Measurements from ENCODE around the gene CD58.

Gene CD58

DNA sequence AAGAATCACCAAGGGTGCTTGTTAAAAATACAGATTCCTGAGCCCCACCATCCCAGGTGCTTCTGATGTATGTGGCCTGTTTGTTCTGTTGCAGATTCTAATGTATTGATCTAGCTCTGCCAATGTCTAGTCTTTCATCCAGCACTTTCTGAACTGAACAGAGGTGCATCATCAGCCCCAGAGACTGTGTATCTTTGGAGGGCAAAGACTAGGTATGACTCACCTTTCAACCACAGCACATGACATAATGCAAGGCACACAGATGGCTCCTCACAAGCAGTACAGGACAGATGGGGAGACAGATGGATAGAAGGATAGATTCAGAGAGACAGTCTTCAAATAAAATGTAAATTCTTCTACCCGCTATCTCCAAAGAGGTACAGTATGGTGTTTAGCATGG is 32.3 kb downstream of the CD58 start:
- peak; percentile 99 for DNase-seq

DNA sequence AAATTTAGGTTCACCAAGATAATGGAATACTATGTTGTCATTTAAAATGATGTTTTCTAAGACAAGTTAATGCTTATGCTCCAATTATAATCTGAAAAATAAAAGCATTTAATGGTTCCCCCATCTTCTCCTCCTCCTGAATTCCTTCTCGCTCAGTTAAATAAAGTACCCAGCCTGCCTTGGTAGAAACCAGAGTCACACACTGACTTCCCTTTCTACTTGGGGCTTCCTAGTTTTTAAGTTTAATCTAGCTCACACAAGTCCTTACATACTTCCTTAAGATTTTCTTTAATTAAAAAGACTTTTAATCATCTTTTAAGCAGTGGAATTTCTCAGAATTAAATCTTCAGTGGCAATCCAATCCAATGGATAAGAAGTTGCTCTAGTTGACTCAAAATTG is 32.9 kb downstream of the CD58 start:
- DNase-seq, result no peak

DNA sequence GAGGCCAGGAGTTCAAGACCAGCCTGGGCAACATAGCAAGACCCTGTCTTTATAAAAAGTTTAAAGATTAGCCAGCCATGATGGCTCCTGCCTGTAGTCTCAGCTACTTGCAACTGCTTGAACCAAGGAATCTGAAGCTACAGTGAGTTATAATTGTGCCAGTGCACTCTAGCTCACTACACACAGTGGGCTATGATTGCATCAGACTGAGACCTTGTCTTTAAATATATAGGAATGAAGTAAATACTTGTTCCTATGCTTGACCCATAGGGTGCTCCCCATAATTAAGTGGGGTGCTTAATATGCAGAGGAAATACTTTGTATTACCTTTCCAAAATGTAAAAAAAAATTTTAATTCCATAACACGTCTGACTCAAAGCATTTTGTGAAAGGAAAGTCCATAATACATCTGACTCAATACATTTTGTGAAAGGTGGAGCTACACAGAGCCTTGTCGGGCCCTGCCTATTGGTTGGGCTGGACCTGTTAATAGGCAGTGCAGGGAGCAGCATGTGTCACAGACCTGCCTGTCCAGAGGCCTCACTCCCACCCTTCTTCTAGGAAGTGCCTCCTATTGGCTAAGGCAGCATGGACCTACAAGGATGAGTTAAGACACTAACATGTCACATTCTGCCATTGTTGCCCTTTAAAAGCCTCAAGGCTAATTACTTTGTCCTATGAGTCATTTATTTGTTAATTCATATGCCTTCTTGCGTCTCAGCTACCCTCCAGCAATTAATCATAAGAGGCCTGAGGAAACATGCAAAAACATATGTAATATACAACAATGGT is 33.6 kb downstream of the CD58 start:
- no peak for DNase-seq

- no peak for DNase-seq
Observed at GRCh38 chr1:116534014-116534739, 36.6 kb downstream of the CD58 start.

DNA sequence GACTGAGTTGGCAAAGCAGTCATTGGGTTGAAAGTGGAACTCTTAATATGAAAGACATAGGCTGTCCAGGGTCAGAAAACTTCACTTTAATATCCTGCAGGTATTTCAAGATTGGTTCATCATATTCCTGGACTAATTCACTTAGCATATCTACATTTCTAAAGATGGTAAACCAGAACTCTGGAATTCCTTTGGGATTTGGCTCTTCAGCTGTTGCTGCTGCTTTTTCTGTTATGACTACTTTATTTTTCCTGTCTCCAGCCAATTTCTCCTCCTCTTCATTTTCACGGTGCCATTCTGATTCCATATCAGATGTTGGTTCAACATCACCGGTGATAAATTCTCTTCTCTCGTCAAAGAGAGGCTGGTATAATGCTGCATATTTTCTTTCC is 37.4 kb downstream of the CD58 start:
- DNase-seq, result no peak

DNA sequence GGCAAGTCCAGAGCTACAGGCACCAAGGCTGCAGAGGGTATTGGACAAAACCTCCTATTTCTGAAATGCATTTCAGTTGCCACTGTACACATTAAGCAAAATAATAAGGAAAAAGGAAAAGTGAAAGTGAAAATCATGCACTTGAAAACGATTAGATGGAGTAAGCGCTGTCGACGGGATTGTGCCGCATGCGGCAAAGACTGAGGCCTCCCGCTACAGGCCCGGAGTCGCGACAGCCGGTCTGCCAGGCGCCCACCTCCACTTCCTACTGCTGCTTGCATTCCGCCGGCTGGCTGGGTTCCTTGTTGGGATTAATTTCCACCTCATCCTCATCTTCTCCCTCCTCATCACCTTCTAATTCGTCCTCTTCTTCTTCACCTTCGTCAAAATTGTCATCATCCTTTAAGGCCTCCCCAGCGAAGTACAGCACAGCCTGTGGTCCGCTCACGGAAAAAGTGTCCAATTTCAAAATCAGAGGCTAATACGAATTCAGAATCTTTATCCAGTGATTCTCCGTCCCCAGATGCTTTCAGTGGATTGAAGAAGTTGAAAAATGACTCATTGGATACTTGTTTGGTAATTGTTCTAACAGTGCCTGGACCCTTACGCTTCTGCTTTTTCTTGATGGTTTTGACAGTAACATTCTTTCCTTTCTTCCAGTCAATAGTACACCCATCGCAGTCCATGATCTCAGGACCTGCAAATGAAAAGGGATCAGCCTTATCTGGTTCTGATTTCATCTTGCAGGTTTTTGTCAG is 38.0 kb downstream of the CD58 start:
- DNase-seq, result no peak

GRCh38 chr1:116531917-116532316 is 38.9 kb downstream of the CD58 start:
- DNase-seq, result no peak

DNA sequence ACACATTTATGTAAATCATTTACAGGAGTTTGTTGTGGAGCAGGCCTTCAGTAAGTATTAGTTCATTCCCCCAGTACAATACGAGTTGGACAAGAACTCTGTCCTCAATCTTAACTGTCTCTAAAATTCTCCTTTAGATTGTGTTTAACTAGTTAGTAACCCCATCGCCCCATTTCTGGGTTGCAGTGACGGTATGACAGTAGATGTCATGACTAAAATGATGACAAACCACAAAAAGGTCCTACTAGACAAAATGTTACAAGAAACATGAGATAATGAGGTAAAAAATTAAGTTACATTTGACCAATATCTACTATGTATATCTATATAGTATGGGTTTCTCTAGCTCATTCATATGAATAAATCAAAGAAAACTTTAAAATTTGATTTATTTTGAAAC is 41.1 kb downstream of the CD58 start:
- DNase-seq, result no peak

DNA sequence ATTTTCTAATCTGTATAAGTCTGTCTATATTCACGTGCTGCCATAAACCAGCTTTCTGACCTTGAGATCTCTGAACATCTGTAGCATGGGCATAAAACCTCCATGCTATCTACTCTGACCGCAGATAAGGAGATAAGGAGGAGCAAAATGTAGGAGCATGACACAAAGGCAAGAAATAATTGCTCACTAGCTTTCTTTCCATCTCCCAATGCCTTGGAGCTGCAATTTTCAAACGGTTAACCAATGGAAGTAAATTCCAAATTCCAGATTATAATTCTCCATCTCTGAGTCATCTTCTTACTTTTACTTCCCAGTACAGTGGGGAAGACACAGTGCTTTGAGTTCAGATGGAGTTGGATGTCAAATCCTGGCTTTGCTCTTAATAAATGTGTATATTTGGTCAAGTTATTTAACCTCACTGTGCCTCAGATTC is 41.6 kb downstream of the CD58 start:
- DNase-seq, result no peak

GRCh38 chr1:116528329-116529083 is 42.3 kb downstream of the CD58 start:
- no peak for DNase-seq

DNA sequence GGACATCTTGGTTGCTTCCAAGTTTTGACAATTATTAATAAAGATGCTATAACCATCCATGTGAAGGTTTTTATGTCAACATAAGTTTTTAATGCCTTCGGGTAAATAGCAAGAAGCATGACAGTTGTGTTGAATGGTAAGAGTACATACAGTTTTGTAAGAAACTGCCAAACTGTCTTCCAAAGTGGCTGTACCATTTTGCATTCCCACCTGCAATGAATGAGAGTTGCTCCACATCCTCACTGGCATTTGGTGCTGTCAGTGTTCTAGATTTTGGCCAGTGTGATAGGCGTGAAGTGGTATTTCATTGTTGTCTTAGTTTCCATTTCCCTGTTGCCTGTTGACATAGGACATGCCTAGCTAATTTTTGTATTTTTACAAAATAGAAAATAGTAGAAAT is 45.4 kb downstream of the CD58 start:
- no peak for DNase-seq

DNA sequence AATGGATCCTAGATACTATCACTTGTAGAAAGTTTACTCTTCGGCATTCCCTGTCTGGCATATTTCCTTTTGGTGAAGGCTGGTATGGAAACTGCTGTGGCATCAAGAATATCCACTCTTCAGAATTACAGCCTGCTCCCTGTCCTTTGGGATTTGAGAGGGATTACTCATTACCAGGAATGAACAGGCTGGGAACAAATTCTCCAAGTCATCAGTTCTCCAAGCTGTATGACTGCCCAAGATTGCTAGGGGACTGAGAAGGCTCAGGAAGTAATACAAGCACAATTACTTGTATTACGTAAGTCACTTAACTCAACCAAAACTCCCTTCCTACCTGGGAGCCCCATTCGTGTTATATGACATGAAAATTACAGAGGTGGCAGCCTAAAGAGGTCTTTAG is 49.6 kb downstream of the CD58 start:
- DNase-seq, result no peak

- no peak for DNase-seq
Observed at GRCh38 chr1:116518400-116518799, 52.4 kb downstream of the CD58 start.

GRCh38 chr1:116516631-116517030 is 54.2 kb downstream of the CD58 start:
- DNase-seq, result no peak

GRCh38 chr1:116515702-116516101 is 55.1 kb downstream of the CD58 start:
- no peak for DNase-seq

DNA sequence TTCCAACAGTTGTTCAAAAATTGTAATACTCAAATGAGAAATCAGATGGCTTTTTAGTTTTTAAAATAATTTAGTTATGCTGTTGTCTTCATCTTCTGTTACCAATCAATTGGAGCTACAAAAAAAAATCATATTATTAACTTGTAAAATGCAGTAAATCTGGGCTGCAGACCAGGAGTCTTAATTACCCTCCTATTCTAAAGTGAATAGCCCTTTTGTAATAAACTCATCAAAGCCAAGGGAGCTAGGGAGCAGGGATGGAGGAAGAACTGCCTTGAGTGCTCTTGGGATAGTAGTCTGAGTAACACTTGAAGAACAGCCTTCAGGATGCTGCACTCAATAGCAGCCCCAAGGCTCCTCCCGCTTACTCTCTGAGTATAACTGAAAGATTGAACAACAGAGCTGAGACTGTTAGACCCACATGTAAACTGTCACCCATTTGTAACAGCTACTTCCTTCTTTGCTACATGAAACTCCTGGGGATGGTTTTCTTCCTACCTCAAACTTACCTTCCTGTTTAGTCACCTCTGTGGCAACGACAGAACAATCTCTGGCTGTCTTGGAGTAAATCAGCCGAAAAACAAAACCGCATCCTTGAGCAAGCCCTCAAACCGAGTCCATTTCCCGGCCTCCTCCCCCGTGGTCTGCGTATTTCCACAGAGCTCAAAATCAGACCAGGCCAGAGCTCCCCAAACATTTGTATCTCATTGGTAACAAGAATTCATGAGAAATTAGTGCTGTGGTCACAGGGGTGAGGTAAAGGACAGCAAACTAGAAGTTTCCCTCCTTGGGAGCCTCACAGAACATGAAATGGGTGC is 55.9 kb downstream of the CD58 start:
- DNase-seq, result no peak

- DNase-seq, result no peak
Observed at GRCh38 chr1:116513956-116514355, 56.9 kb downstream of the CD58 start.

DNA sequence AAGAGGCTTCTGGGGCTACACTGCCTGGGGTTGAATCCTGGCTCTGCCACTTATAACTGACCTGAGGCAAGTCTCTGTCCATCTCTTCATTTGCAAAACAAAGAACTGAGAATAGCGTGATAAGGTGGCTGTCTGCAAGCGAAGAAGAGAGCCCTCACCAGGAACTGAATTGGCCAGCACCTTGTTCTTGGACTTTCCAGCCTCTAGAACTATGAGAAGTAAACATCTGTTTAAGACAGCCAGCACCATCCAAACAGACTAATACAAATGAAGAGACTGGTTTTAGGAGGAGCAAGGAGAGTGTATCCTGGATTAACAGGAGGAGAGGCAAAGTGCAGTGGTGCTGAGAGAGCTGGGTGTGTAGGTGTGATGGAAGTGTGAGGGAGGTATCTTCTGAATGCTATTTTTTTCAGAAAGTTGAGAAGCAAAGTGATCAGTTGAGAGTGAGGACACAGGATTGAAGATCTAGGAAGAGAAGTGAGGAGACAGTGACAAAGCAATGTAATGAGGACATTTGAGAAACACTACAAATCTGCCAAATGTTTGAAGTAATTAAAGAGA is 59.3 kb downstream of the CD58 start:
- no peak for DNase-seq

GRCh38 chr1:116510361-116510760 is 60.5 kb downstream of the CD58 start:
- peak; percentile 6 for DNase-seq

DNA sequence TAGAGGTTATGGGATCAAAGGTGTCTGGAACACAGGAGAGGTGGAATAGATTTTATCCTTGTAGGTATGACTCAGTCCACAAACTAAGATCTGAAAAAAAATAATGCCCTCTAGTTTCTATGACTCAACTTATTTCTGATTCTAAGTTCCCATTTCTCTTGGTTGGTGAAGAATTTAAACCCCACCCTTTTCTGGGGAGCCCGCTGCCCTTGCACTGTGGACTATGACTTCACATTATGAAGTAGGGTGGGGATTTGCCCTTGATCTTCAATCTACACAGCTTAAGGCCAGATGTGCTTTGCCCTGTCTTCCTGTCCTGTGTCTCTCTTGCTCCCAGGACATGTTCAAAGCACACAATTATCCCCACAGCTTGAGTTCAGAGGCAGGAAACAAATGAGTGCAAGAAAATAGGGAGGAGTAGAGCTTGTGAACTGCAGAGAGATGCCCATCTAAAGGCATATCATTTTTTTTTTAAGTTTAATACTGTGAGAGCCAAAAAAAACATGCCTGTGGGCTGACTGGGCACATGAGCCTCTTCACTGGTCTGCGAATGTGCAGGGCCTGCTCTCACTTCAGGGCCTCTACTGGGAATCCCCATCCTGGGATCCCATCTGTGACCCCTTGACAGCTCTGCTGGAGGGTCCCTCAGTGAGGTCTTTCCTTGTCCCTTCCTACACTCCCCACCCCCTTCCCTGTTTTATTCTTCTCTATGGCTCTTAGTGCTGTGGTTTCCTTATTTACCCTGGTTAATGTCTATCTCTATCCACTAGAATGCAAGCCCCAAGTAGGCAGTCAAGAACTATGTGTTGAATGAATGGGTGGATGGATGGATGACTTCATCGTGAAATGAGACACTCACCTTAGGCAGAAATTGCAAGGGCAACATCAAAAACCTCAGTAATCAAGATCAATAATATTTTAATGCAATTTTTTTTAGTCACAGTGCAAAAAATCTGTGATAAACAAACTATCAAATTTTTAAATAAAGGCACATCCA is 61.5 kb downstream of the CD58 start:
- DNase-seq, result no peak
